Islet of Langerhans (tissue), 1 donor: ENCODE measurements around the gene PRG2.
"Not testable (repeated sequence)": the region's sequence is repeated elsewhere in the genome, so short reads cannot be mapped to it uniquely, and the experiment has no call there.

ENCODE experiments used
- FAIRE-seq: peaks from one replicate; lab custom pipeline; 2011; peaks lifted over from hg19 to GRCh38; lab: Jason Lieb, UNC

PRG2 gene

DNA sequence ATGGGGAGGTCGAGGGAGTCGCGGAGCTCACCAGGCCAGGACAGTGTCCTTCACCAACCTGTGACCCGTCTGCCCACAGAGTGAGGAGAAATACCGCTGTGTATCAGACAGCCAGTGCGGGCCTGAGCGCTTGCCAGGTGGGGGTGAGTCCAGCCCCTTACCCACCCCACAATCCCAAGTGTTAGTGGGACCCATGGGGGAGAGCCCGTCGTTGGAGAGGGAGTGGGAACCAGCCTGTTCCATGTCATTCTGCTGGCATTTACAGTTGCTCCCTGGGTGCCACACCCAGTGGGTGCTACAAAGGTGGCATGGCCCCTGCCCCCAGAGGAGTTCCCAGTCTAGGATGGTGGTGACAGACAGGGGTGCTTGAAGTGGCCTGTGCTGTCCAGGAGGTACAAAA, 43.1 kb downstream of the PRG2 start:
- FAIRE-seq: no peak

DNA sequence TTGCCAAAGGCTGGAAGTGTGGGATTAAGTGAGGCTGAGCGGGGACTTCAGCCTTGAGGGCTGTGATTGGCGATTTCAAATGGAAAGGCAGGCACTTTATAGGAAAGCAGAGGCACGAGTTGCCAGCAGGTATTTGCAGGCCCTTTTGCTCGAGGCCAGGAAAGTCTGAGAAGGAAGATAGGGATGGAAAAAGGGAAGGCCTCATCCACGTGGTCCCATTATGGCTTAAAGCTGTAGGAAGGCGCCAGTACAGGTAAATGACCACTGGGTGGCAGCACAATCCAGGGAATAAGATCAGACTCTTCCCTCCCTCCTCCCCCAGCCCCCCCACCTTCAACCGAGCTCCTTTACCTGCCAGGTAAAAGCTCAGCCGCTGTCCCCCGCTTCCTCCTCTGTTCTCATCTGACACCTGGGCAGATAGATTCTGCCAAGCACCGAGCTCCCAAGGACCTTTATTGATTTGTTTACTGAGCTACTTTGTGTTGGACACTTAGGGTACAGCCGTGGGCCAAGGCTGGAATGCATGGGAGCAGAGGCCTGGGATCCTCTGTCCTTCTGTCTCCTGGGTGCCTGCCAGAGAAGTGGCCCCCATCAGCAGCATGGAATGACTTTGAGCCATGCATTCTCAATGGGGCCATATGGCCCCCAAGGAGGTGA, 44.8 kb downstream of the PRG2 start:
- no peak for FAIRE-seq

GRCh38 chr11:57344826-57345225, 45.6 kb downstream of the PRG2 start:
- FAIRE-seq: no peak

DNA sequence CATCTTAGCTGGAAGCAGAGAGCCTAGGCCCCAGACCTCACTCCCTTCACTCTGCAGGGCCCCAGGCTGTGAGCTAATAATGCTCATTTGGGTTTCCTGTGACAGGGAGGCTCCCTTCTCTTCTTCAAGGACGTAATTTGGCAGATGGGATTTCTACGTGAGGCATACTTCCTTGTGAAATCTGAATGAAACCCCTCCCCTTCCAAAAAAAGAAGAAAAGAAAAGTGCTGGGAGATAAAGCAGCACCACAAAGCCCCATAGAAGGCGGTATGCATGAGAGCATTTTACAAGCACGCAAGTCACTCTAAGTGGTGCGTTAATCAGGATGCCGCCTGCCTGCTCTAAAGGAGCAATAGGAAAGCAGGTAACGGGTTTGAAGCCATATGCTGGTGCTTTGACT, 46.6 kb downstream of the PRG2 start:
- no peak for FAIRE-seq

DNA sequence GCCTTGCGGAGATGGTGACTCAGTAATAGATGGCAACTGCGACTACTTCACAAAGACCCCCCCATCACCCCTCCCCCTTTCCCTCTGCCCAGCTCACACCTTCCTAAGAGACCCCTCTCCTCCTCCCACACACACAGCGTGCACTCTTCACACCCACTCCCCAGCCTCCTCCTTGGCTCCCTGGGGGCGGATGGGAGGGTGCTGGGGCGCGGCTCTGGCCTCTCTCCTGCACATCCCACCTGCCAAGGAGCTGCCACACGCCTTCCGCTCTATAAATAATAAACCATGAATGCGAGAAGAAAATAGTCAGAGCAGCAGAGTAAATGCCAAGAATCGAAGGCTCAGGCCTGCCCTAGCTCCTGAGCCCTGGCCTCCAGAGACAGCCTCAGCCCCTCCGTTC, 47.7 kb downstream of the PRG2 start:
- no peak for FAIRE-seq

- no peak for FAIRE-seq
Measured at GRCh38 chr11:57341250-57341808, 49.1 kb downstream of the PRG2 start.

- FAIRE-seq: no peak
Measured at GRCh38 chr11:57340039-57340615, 50.3 kb downstream of the PRG2 start.

- FAIRE-seq: no peak
Measured at GRCh38 chr11:57339328-57339727, 51.1 kb downstream of the PRG2 start.

- FAIRE-seq: no peak
Measured at GRCh38 chr11:57338142-57338541, 52.3 kb downstream of the PRG2 start, which contains the start of gene P2RX3. P2RX3 (plus strand) TSS chr11:57338352; CDS start chr11:57338551, 199 bp downstream.

DNA sequence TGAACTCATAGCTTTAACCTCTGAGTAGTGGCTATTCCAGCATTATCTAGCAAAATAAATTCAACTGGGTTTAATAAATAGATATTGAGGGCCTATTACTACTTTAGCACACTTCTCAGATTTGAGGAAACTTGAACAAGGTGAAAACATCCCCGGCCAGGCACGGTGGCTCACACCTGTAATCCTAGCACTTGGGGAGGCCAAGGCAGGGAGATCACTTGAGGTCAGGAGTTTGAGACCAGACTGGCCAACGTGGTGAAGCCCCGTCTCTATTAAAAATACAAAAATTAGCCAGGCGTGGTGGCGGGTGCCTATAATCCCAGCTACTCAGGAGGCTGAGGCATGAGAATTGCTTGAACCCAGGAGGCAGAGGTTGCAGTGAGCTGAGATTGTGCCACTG, 53.6 kb downstream of the PRG2 start:
- not testable (repeated sequence) for FAIRE-seq
